Sigmoid colon (tissue), 7 donors: ENCODE data around the gene VWA5A. TPM values are rescaled to one million over a fixed set of nuclear protein-coding genes. Genes with fewer than 3 reads are reported as not detected.

Experiments
- DNase-seq: peaks from one replicate; pipeline ENCODE4 v3.0.0-alpha.2; 2019
- H3K27ac ChIP-seq, 4 donors: fragments of 200-600 bp; sonication (generic); one replicate each; pipeline ENCODE4 v1.5.1; 2016 to 2019; ENCODE audit warnings: mild to moderate bottlenecking in 1 of 4
- H3K27me3 ChIP-seq, 3 donors: fragments of 200-600 bp; sonication (generic); one replicate each; pipeline ENCODE4 v1.5.1; 2019; ENCODE audit warnings: mild to moderate bottlenecking in 1 of 3
- H3K36me3 ChIP-seq, 4 donors: fragments of 200-600 bp; sonication (generic); one replicate each; pipeline ENCODE4 v1.5.1; 2016 to 2019
- H3K4me1 ChIP-seq, 4 donors: fragments of 200-600 bp; sonication (generic); one replicate each; pipeline ENCODE4 v1.5.1; 2017 to 2019
- H3K4me3 ChIP-seq, 4 donors: fragments of 200-600 bp; sonication (generic); one replicate each; pipeline ENCODE4 v1.5.1; 2017 to 2019; ENCODE audit warnings: mild to moderate bottlenecking in 2 of 4, moderate library complexity in 1 of 4
- H3K9me3 ChIP-seq, 4 donors: fragments of 200-600 bp in 3 of 4; sonication (generic) in 3 of 4; one replicate each; pipeline versions ENCODE4 v1.5.1 to v1.6.1; 2013 to 2019
- EP300 ChIP-seq, 4 donors: sonication (generic); formaldehyde crosslinking; IDR thresholded peaks; one replicate each; pipeline ENCODE4 v1.6.1; 2017; ENCODE audit warnings: antibody characterized with exemption in 4 of 4
- POLR2A ChIP-seq, 2 donors: fragments of 450-650 bp; IDR thresholded peaks; one replicate each; pipeline ENCODE4 v1.6.1; 2016; ENCODE audit warnings: antibody characterized with exemption in 2 of 2, mild to moderate bottlenecking in 2 of 2, moderate library complexity in 2 of 2
- POLR2AphosphoS5 ChIP-seq, 4 donors: sonication (generic); formaldehyde crosslinking; IDR thresholded peaks; one replicate each; pipeline ENCODE4 v1.6.1; 2017; ENCODE audit warnings: antibody characterized with exemption in 4 of 4
- WGBS, 2 donors: extraction: QIAGEN DNeasy Blood & Tissue Kit; methylation state at CpG; one replicate each; pipeline ENCODE4 v1.1.7; 2013; 5-methylcytosine and 5-hydroxymethylcytosine counted together
- intact Hi-C: fragments of 100-400 bp; cut with DNase I; formaldehyde crosslinking; loops from one replicate; pipeline ENCODE4 v1.15.1; 2023
- polyA plus RNA-seq, 3 donors: library from polyadenylated mRNA; stranded (reverse); fragments of 200-250 nt; gene quantifications; one replicate each; pipeline ENCODE4 v1.2.3, GENCODE V29; 2013
- total RNA-seq, 4 donors: library from RNA; depleted of rRNA; stranded (reverse); fragments of >200 nt; gene quantifications; one replicate each; pipeline ENCODE4 v1.1.0, GENCODE V29; 2016
- TF ChIP-seq, protein P1 (sequence below), 4 experiments: fragments of 450-650 bp in 3 of 4; fragments of 200-600 bp in 1 of 4; IDR thresholded peaks; one replicate each; pipeline ENCODE4 v1.5.1; 2016 to 2019; ENCODE audit warnings: antibody characterized with exemption in 4 of 4, mild to moderate bottlenecking in 3 of 4, moderate library complexity in 2 of 4
- donor health status: healthy with polysubstance abuse.
- donor health status: Bipolar disorder and iron deficiency.
- donor health status: healthy.

VWA5A gene
- total and polyA plus RNA-seq, 7 donors: 14.2 to 43.8 (median 16.6) TPM

GRCh38 chr11:124176925-124177715 lies 61.9 kb downstream of the VWA5A start:
- intact Hi-C loops: no loop called here
- Histone ChIP-seq H3K9me3 (no peaks in the 10 kb centered on the region), H3K27me3 (no peaks in the 10 kb centered on the region), H3K36me3 (no peaks in the 10 kb centered on the region), H3K4me1 (no peaks in the 10 kb centered on the region), H3K4me3 (no peak overlapping the region), H3K27ac (no peak overlapping the region)
- no peak for DNase-seq
- WGBS, 2 donors: 74 to 90% methylated on average over 5 of the region's 5 CpGs
- TF ChIP-seq, protein P1, sequence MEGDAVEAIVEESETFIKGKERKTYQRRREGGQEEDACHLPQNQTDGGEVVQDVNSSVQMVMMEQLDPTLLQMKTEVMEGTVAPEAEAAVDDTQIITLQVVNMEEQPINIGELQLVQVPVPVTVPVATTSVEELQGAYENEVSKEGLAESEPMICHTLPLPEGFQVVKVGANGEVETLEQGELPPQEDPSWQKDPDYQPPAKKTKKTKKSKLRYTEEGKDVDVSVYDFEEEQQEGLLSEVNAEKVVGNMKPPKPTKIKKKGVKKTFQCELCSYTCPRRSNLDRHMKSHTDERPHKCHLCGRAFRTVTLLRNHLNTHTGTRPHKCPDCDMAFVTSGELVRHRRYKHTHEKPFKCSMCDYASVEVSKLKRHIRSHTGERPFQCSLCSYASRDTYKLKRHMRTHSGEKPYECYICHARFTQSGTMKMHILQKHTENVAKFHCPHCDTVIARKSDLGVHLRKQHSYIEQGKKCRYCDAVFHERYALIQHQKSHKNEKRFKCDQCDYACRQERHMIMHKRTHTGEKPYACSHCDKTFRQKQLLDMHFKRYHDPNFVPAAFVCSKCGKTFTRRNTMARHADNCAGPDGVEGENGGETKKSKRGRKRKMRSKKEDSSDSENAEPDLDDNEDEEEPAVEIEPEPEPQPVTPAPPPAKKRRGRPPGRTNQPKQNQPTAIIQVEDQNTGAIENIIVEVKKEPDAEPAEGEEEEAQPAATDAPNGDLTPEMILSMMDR (IDR thresholded peaks at IDR 0.05): no peak
- TF ChIP-seq POLR2AphosphoS5 (IDR thresholded peaks at IDR 0.05) (no peak), POLR2A (IDR thresholded peaks at IDR 0.05) (no peak), EP300 (IDR thresholded peaks at IDR 0.05) (no peak)

DNA sequence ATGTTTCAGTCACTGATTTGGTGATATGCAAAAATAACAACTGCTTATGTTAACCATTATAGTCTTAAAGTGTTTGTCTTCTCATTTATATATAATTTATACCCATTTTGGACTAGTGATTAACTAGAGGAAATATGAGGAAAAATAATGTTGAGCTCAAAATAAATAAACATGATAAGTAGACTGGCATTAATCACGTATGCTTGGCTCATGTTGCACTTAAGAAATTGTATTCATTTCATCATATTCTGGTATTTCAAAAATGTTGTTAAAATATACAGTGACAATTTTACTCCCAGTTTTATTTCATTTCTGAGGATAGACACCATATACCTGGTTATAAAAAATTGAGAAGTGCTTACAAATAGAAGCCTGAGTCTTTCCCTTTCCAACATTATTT lies 64.1 kb downstream of the VWA5A start:
- Histone ChIP-seq H3K4me1 (no peaks in the 10 kb centered on the region), H3K27me3 (no peaks in the 10 kb centered on the region), H3K27ac (no peak overlapping the region), H3K36me3 (no peaks in the 10 kb centered on the region), H3K9me3 (no peaks in the 10 kb centered on the region), H3K4me3 (no peak overlapping the region)
- DNase-seq: no peak
- intact Hi-C loops: no loop called here
- no peak for TF ChIP-seq POLR2AphosphoS5 (IDR thresholded peaks at IDR 0.05)
- TF ChIP-seq, protein P1 (IDR thresholded peaks at IDR 0.05): no peak
- TF ChIP-seq POLR2A (IDR thresholded peaks at IDR 0.05): no peak
- no peak for TF ChIP-seq EP300 (IDR thresholded peaks at IDR 0.05)
- WGBS, 2 donors: 64 to 69% methylated on average over 1 of the region's 1 CpG

DNA sequence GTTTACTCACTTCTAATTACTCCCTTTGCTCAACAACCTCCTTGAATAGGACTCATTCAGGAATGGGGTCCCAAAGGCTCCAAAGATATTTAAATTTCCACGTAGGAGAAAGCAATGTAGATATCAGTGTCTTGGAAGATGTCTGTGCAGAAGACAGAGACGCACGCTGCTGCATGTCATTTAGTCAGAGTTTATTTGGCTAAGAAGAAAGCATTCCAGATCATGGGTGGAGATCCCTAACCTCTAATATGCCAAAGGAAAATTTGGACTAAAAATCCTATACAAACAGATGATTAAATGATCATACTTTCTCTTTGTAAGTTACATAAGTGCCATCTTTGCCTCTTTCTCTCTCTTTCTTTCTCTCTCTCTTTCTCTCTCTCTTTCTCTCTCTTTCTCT lies 67.8 kb downstream of the VWA5A start, which contains the start of gene OR10D3:
TSS of gene OR10D3 (plus strand) at position 278 of the 400 bp plus-strand sequence. CDS start 1,925 bp downstream, outside the sequence.
- Histone ChIP-seq H3K4me3 (no peak within 1 kb of the TSS), H3K36me3 (no peaks in the 10 kb centered on the region), H3K27ac (no peak within 1 kb of the TSS), H3K9me3 (no peaks in the 10 kb centered on the region), H3K4me1 (no peaks in the 10 kb centered on the region), H3K27me3 (no peaks in the 10 kb centered on the region)
- no peak for DNase-seq
- WGBS, 2 donors: 41 to 47% methylated on average over 3 of the region's 3 CpGs
- intact Hi-C loops: no loop called here
- TF ChIP-seq POLR2A (IDR thresholded peaks at IDR 0.05): no peak

DNA sequence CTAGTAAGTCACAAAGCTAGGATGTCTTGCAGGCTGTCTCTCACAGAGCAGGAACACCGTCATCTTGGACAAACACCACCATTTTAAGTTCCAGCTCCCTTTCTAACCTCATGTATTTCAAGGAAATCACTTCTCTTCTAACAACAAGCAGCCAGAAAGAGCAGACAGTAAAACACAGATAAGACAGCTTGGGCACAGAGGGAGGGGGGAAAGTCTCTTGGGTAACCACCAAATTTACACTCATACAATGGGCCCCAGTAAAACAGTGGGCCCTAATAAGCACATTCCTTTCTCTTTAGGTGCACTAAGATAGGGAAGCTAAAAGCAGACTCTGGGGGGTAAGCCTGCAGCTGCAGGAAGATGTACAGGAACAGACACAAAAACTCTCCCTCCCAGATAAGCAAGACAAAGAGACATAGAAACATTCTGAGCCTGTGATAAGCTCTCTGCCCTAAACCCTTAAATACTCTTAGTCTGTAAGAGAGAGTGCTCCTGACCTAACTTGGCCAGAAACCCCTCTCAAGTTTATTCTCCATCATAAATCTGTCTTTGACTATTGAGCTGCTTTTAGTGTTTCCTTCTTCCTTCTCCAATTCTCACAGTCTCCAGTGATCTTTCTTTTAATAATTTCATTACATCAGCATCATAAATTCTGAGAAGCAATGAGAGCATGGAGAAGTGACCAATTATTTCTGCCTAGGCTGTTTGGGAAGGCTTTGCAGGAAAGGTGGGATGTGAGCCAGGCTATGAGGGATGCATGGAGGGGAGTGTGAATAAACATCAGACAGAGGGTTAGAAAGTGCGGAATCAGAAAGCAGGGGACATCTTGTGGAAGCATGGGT lies 75.3 kb downstream of the VWA5A start:
- H3K27ac ChIP-seq: no peak overlapping the region
- H3K36me3 ChIP-seq: no peaks in the 10 kb centered on the region
- 63 to 71% methylated on average over 2 of the region's 2 CpGs for WGBS, 2 donors
- TF ChIP-seq POLR2AphosphoS5 (IDR thresholded peaks at IDR 0.05) (no peak), EP300 (IDR thresholded peaks at IDR 0.05) (no peak), POLR2A (IDR thresholded peaks at IDR 0.05) (no peak)
- TF ChIP-seq, protein P1 (IDR thresholded peaks at IDR 0.05): no peak
- intact Hi-C loops: no loop called here
- no peak for DNase-seq
- no peaks in the 10 kb centered on the region for H3K9me3 ChIP-seq
- no peaks in the 10 kb centered on the region for H3K27me3 ChIP-seq
- H3K4me1 ChIP-seq: peaks cover 0 to 13% (median 2%) of the 10 kb centered on the region in 4 donors
- no peak overlapping the region for H3K4me3 ChIP-seq
